Trophoblast cell (in vitro differentiated cells and primary cell): ENCODE measurements around the gene POLR1C.
A peak's percentile ranks its signal among the peaks of the same experiment; 100 is the strongest.

Experiments used
- DNase-seq, 2 donors: peaks; one replicate each; pipeline ENCODE4 v3.0.0-alpha.2; 2016
- H2AFZ ChIP-seq: 2 replicates; pipeline ENCODE4 v1.6.1; 2013; ENCODE audit warnings: low read length, moderate library complexity, mild to moderate bottlenecking; ENCODE audit not compliant: insufficient read depth, poor library complexity
- H2AK5ac ChIP-seq: 2 replicates; pipeline ENCODE4 v1.6.1; 2013; ENCODE audit warnings: mild to moderate bottlenecking, low read length
- H2BK120ac ChIP-seq: 2 replicates; pipeline ENCODE4 v1.6.1; 2013; ENCODE audit warnings: low read length, mild to moderate bottlenecking, moderate library complexity; ENCODE audit not compliant: insufficient read depth, poor library complexity
- H2BK12ac ChIP-seq: 2 replicates; pipeline ENCODE4 v1.6.1; 2013; ENCODE audit warnings: mild to moderate bottlenecking, low read length, moderate library complexity
- H2BK5ac ChIP-seq: 2 replicates; pipeline ENCODE4 v1.6.1; 2013; ENCODE audit warnings: low read length, low read depth, moderate library complexity, mild to moderate bottlenecking; ENCODE audit not compliant: poor library complexity
- H3K14ac ChIP-seq: 2 replicates; pipeline ENCODE4 v1.6.1; 2013; ENCODE audit warnings: mild to moderate bottlenecking, low read length
- H3K18ac ChIP-seq: 2 replicates; pipeline ENCODE4 v1.6.1; 2013; ENCODE audit warnings: mild to moderate bottlenecking, low read length
- H3K23ac ChIP-seq: 2 replicates; pipeline ENCODE4 v1.6.1; 2013; ENCODE audit warnings: low read length
- H3K27ac ChIP-seq: 2 replicates; pipeline ENCODE4 v1.5.1; 2013; ENCODE audit warnings: low read depth, mild to moderate bottlenecking, inconsistent platforms, low read length, moderate library complexity
- H3K27me3 ChIP-seq: 2 replicates; pipeline ENCODE4 v1.6.1; 2013; ENCODE audit warnings: inconsistent platforms, mild to moderate bottlenecking, low read length, moderate library complexity; ENCODE audit not compliant: insufficient read depth
- H3K36me3 ChIP-seq, 2 experiments: 1 replicate in 1 of 2; 2 replicates in 1 of 2; pipeline ENCODE4 v1.6.1; 2013; ENCODE audit warnings: low read length in 2 of 2, mild to moderate bottlenecking in 2 of 2, moderate library complexity in 1 of 2; ENCODE audit not compliant: insufficient read depth in 2 of 2, control insufficient read depth in 1 of 2
- H3K4ac ChIP-seq: 2 replicates; pipeline ENCODE4 v1.6.1; 2013; ENCODE audit warnings: low read depth, mild to moderate bottlenecking, low read length, moderate library complexity
- H3K4me1 ChIP-seq, 2 experiments: 1 replicate in 1 of 2; 2 replicates in 1 of 2; pipeline ENCODE4 v1.6.1; 2013; ENCODE audit warnings: low read length in 2 of 2, mild to moderate bottlenecking in 2 of 2, moderate library complexity in 1 of 2; ENCODE audit not compliant: insufficient read depth in 2 of 2, control insufficient read depth in 1 of 2
- H3K4me2 ChIP-seq: 2 replicates; pipeline ENCODE4 v1.6.1; 2013; ENCODE audit warnings: inconsistent platforms, mild to moderate bottlenecking, low read length, moderate library complexity
- H3K4me3 ChIP-seq: 2 replicates; pipeline ENCODE4 v1.5.1; 2013; ENCODE audit warnings: mild to moderate bottlenecking, low read depth, low read length, inconsistent platforms
- H3K79me1 ChIP-seq: one replicate; pipeline ENCODE4 v1.6.1; 2013; ENCODE audit warnings: low read length
- H3K79me2 ChIP-seq: 2 replicates; pipeline ENCODE4 v1.6.1; 2013; ENCODE audit warnings: low read length, mild to moderate bottlenecking; ENCODE audit not compliant: control insufficient read depth, insufficient read depth, poor library complexity
- H3K9ac ChIP-seq: 2 replicates; pipeline ENCODE4 v1.6.1; 2013; ENCODE audit warnings: mild to moderate bottlenecking, low read length
- H3K9me3 ChIP-seq: 2 replicates; pipeline ENCODE4 v1.6.1; 2013; ENCODE audit warnings: low read depth, mild to moderate bottlenecking, control low read depth, inconsistent platforms, low read length; ENCODE audit not compliant: insufficient read depth
- H4K12ac ChIP-seq: 2 replicates; pipeline ENCODE4 v1.6.1; 2013; ENCODE audit warnings: low read depth, mild to moderate bottlenecking, low read length, moderate library complexity
- H4K8ac ChIP-seq: 2 replicates; pipeline ENCODE4 v1.6.1; 2013; ENCODE audit warnings: low read depth, mild to moderate bottlenecking, low read length, moderate library complexity
- H4K91ac ChIP-seq: one replicate; pipeline ENCODE4 v1.6.1; 2013; ENCODE audit warnings: low read depth, mild to moderate bottlenecking, low read length, moderate library complexity
- WGBS: extraction: QIAGEN DNeasy Blood & Tissue Kit; methylation state at CpG from one replicate; pipeline ENCODE4 v1.1.7; 2013; ENCODE audit warnings: missing lambda C conversion rate; ENCODE audit not compliant: insufficient read length, insufficient coverage; ENCODE audit errors: extremely low coverage; 5-methylcytosine and 5-hydroxymethylcytosine counted together

The POLR1C gene

DNA sequence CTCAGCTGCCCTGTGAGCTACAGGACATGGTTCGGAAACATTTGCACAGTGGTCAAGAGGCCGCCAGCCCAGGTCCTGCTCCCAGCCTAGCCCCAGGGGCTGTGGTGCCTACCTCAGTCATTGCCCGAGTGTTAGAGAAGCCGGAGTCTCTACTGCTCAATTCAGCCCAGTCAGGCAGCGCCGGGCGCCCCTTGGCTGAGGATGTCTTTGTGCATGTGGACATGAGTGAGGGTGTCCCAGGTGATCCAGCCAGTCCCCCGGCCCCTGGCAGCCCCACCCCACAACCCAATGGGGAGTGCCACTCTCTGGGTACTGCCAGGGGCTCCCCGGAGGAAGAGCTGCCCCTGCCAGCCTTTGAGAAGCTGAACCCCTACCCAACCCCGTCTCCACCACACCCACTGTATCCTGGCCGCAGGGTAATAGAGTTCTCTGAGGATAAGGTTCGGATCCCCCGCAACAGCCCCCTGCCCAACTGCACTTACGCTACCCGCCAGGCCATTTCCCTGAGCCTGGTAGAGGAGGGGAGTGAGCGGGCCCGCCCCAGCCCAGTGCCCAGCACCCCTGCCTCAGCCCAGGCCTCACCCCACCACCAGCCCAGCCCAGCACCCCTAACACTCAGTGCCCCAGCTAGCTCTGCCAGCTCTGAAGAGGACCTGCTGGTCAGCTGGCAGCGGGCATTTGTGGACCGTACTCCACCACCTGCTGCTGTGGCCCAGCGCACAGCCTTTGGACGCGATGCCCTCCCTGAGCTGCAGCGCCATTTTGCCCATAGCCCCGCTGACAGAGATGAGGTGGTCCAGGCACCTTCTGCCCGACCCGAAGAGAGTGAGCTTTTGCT is 11.9 kb upstream of the POLR1C start:
- no peak overlapping the region for H2BK5ac ChIP-seq
- no peak overlapping the region for H3K4me2 ChIP-seq
- H3K4ac ChIP-seq = no peak overlapping the region
- WGBS = no CpG with 5 or more reads among the region's 26 CpGs
- no peak overlapping the region for H2BK120ac ChIP-seq
- no peak overlapping the region for H4K12ac ChIP-seq
- no peak overlapping the region for H2AK5ac ChIP-seq
- H3K9ac ChIP-seq = no peak overlapping the region
- peaks cover 20% of the 10 kb centered on the region for H3K27me3 ChIP-seq
- H3K9me3 ChIP-seq = no peaks in the 10 kb centered on the region
- H3K36me3 ChIP-seq = peaks cover 46 to 54% of the 10 kb centered on the region in 2 experiments
- DNase-seq = peak in 1 of 2 donors; percentile 31
- no peak overlapping the region for H2BK12ac ChIP-seq
- no peak overlapping the region for H3K14ac ChIP-seq
- H3K18ac ChIP-seq = no peak overlapping the region
- no peak overlapping the region for H3K4me3 ChIP-seq
- H2AFZ ChIP-seq = no peak overlapping the region
- H3K27ac ChIP-seq = no peak overlapping the region
- peaks cover 2% of the 10 kb centered on the region for H3K79me1 ChIP-seq
- no peaks in the 10 kb centered on the region for H3K79me2 ChIP-seq
- H3K23ac ChIP-seq = no peak overlapping the region
- H3K4me1 ChIP-seq = peaks cover 0 to 4% of the 10 kb centered on the region in 2 experiments
- no peak overlapping the region for H4K8ac ChIP-seq
- H4K91ac ChIP-seq = no peak overlapping the region

DNA sequence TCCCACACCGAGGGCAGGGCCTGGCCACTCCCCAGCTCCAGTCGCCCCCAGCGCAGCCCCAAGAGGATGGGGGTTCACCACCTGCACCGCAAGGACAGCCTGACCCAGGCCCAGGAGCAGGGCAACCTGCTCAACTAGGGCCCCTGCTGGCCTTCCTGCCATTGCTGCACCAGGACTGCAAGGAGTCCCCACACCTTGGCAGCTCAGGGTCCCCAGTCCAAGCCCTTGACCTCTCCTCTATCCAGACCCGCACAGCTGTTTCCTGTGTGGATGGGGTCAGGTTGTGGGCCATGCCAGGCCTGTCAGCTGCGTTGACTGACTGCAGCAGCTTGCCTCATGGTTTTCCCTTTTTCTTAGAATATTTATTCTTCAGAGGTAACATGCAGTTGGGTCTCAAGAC is 11.2 kb upstream of the POLR1C start:
- H3K4ac ChIP-seq = no peak overlapping the region
- H2AFZ ChIP-seq = no peak overlapping the region
- H3K79me2 ChIP-seq = no peaks in the 10 kb centered on the region
- peaks cover 42 to 48% of the 10 kb centered on the region in 2 experiments for H3K36me3 ChIP-seq
- no peak for DNase-seq
- WGBS = no CpG with 5 or more reads among the region's 6 CpGs
- H4K12ac ChIP-seq = no peak overlapping the region
- H4K91ac ChIP-seq = no peak overlapping the region
- no peak overlapping the region for H2BK12ac ChIP-seq
- H3K9me3 ChIP-seq = no peaks in the 10 kb centered on the region
- H3K18ac ChIP-seq = no peak overlapping the region
- no peak overlapping the region for H4K8ac ChIP-seq
- H2BK5ac ChIP-seq = no peak overlapping the region
- peaks cover 20% of the 10 kb centered on the region for H3K27me3 ChIP-seq
- H3K14ac ChIP-seq = no peak overlapping the region
- H3K27ac ChIP-seq = no peak overlapping the region
- no peak overlapping the region for H3K4me3 ChIP-seq
- H2AK5ac ChIP-seq = no peak overlapping the region
- H3K4me1 ChIP-seq = peaks cover 4 to 8% of the 10 kb centered on the region in 2 experiments
- peaks cover 2% of the 10 kb centered on the region for H3K79me1 ChIP-seq
- no peak overlapping the region for H3K4me2 ChIP-seq
- no peak overlapping the region for H3K23ac ChIP-seq
- no peak overlapping the region for H2BK120ac ChIP-seq
- H3K9ac ChIP-seq = no peak overlapping the region

DNA sequence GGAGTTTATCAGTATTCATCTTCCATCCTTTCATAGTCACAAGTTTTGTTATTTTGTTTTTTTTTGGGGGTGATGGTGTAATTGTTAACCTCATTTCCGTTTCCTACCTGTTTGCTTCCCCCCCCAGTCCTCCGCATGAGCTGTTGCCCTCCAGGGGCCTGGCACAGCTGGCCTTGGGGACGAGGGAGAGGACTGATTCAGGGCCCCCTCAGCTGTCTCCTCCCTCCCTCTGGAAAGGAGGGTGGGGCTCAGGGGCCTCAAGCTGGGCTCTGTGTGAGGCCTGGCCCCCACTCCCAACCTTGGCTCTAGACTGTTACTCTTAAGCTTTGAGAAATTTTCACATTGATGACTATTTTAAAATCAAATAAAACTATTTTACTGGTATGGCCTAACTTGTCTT is 10.7 kb upstream of the POLR1C start:
- Histone ChIP-seq H3K27ac (no peak overlapping the region), H3K4me3 (no peak overlapping the region), H3K4me2 (no peak overlapping the region), H2BK12ac (no peak overlapping the region), H2AFZ (no peak overlapping the region), H3K4ac (no peak overlapping the region), H2AK5ac (no peak overlapping the region), H3K79me1 (peaks cover 2% of the 10 kb centered on the region), H4K91ac (no peak overlapping the region), H3K9ac (no peak overlapping the region), H4K12ac (no peak overlapping the region), H3K9me3 (no peaks in the 10 kb centered on the region), H4K8ac (no peak overlapping the region), H3K18ac (no peak overlapping the region), H3K23ac (no peak overlapping the region), H3K4me1 (peaks cover 4 to 8% of the 10 kb centered on the region in 2 experiments), H2BK120ac (no peak overlapping the region), H2BK5ac (no peak overlapping the region), H3K14ac (no peak overlapping the region), H3K36me3 (peaks cover 40 to 46% of the 10 kb centered on the region in 2 experiments), H3K27me3 (peaks cover 20% of the 10 kb centered on the region), H3K79me2 (no peaks in the 10 kb centered on the region)
- no CpG with 5 or more reads among the region's 3 CpGs for WGBS
- DNase-seq = no peak

DNA sequence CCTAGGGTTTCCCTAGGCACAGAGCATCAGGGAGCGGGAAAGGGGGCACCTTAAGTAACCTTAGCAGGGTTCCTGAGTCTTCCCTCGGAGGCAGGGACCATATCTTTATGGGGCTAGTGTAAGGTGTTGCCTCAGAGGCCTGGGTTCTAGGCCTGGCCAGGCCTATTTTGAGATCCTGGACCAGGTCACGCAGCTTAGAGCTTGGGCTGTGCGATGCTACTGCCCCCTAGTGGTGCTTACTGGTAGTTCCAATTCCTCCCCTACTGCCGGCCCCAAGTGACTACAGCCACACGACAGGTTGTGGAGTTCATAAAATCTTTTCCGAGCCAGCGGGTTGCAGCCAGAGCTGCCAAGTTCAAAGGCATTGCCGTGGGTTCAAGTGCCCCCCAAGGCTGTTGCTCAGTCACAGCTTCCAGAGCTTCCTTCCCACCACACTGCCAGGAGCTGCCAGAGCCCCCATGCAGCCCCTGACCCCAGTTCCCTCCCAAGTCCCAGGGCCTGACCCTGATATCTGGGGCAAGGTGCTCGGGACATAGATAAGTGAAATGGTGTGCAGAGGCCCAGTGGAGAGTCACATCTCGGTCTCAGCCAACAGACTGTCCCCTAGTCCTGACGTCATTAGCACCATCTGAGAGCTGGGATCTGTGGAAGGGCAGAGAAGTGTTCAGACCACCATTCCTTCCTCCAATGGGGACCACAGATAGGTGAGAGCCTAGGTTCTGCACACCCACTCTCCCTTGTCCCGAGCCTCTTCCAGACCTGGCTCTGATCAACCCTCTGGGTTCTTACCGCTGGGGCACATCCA is 10.0 kb upstream of the POLR1C start:
- no peak overlapping the region for H3K4me2 ChIP-seq
- no peak overlapping the region for H2BK120ac ChIP-seq
- H3K18ac ChIP-seq = no peak overlapping the region
- no peaks in the 10 kb centered on the region for H3K79me2 ChIP-seq
- H3K27ac ChIP-seq = no peak overlapping the region
- H2AFZ ChIP-seq = no peak overlapping the region
- H3K4me3 ChIP-seq = no peak overlapping the region
- H3K9me3 ChIP-seq = no peaks in the 10 kb centered on the region
- peak; percentile 80 to 94 for DNase-seq
- peaks cover 39 to 49% of the 10 kb centered on the region in 2 experiments for H3K36me3 ChIP-seq
- no peak overlapping the region for H3K4ac ChIP-seq
- no peak overlapping the region for H2BK5ac ChIP-seq
- no peak overlapping the region for H4K12ac ChIP-seq
- H3K79me1 ChIP-seq = peaks cover 2% of the 10 kb centered on the region
- peak overlapping the region; percentile 23 for H3K9ac ChIP-seq
- no peak overlapping the region for H4K8ac ChIP-seq
- no peak overlapping the region for H2BK12ac ChIP-seq
- H2AK5ac ChIP-seq = no peak overlapping the region
- no peak overlapping the region for H3K23ac ChIP-seq
- H4K91ac ChIP-seq = no peak overlapping the region
- WGBS = no CpG with 5 or more reads among the region's 14 CpGs
- H3K4me1 ChIP-seq = peaks cover 4 to 8% of the 10 kb centered on the region in 2 experiments
- peaks cover 20% of the 10 kb centered on the region for H3K27me3 ChIP-seq
- no peak overlapping the region for H3K14ac ChIP-seq
